ENCODE measurements around the gene LINGO4.

The LINGO4 gene

DNA sequence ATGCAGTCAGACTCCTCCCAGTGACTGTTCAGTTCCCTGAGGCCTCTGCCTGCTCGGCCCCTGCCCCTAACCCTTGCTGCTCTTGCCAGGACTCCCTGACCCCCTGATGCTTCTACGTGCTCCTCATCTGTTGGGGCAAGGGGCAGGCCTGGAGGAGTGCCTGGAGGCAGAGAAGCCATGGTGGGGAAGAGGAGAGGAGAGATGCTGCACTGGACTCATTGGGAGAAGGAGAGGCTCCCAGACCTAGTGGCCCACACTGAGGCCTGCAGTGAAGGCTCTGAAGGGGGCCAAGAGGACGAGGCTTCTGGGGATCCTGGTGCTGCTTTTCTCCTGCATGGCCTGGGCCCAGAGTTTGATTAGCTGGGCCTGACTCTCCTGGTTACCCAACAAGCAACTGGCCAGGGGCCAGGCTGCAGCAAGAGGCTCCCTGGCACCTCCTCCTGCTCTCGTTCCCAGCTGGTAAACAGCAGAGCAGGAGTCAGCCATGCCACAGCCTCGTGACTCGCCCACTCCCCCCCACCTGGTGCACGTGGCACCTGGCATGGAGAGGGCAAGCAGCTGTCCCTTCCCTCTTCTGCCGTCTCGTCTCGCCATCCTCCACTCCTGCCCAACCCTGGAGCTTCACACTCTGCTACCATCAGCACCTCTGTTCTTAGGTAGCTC is 27.2 kb upstream of the LINGO4 start:
- DNase-seq, result no peak

DNA sequence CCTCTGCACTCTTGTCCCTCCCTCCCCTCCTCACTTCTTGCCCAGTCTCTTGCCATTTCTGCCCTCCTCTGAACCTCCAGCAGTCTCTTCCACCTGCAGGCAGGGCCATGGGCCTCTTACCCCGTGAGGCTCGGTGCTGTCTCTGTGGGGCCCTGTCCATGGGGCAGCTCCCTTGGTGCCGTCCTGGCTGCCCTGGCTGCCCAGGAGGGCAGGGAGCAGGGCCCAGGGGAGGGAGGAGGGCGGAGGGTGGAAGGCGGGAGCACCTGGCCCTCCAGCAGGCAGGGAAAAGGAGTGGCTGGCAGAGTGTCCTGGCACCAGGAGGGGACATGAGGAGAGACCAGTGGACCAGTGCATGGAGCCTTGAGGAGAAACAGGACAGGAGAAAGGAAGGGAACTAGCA is 26.4 kb upstream of the LINGO4 start, which contains the start of gene RORC:
Gene RORC, minus strand, starts transcription at position 198 of the 400 bp plus-strand sequence. Its CDS starts 38 bp downstream, at position 160.
- no peak for DNase-seq

DNA sequence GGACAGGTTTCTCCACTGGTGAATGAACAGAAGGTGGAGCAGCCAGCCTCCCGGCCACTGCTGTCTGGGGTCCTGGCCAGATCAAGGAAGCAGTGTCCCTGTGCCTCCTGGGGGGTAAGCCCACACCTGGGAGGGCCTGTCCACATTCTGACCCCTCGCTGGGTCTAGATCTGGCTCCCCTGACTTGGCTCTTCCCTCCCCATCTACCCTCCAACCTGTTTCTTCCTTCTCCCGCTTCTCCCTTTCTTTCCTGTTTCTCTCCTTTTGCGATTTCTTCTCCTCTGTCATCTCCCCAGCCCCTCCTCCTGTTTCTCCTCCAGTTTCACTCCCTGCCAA is 26.0 kb upstream of the LINGO4 start:
- no peak for DNase-seq

DNA sequence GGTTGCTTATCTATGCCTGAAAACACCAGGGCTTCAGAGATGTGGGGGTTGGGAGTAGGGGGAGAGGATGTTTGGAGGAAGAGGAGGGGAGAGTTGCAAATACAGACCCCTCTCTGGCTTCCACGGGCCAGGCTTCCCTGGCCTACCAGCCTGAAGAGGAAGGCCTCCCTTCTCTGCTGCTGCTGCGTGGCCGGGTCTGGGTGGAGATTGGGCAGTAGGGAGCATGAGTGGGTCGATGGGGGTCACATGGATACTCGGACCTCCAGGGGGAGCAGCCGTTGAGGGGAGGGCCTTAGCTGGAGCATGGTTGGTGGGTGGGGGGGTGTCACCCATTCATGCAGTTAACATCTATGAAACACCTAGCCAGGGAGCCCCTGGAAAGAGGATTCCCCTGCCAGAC is 24.8 kb upstream of the LINGO4 start:
- no peak for DNase-seq

DNA sequence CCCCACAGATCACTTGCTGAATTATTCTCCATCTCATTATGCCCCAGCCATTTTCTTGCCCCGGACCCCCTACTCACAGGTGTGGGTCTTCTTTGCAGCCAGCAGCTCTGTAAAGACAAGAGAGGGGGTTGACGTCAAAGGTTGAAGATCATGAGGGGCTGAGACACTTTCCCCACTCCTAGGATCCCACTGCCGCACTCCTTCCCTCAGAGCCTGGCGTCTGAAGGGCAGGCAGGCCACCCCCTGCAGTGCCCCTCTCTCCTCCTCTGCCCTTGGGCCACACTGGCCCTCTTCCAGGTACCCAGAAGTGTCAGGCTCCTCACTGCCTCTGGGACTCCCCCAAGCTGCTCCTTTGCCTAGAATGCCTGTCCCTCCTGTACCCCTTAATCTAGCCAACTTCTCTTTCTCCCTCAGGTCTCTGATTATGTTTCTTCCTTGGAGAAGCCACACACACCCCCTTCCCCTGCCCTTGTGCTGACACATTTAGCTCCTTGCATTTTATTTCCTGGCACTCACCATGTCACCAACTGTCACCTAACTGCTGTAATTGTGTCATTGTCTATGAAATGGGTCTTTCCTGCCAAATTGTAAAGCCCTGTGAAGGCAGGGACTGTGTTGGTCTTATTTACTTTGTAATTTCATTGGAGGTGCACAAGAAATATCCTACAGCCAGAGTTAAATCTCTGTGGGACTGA is 24.3 kb upstream of the LINGO4 start:
- no peak for DNase-seq

DNA sequence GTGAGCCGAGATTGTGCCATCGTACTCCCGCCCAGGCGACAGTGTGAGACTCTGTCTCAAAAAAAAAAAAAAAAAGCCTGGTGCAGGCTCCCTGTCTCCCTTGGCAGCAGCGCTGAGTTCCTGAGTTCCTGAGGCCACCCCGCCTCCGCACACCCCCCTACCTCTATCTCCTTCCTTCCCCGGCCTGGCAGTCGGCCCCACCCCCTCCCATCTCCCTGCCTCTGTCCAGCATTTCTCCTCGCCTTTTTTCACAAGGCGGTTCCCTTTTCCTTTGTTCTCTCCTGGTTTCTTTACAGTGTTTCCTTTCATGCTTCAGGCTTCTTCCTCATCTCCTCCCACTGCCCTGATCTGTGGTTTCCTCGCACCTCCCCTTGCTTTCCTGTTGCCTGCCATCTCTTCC is 23.7 kb upstream of the LINGO4 start:
- no peak for DNase-seq

DNA sequence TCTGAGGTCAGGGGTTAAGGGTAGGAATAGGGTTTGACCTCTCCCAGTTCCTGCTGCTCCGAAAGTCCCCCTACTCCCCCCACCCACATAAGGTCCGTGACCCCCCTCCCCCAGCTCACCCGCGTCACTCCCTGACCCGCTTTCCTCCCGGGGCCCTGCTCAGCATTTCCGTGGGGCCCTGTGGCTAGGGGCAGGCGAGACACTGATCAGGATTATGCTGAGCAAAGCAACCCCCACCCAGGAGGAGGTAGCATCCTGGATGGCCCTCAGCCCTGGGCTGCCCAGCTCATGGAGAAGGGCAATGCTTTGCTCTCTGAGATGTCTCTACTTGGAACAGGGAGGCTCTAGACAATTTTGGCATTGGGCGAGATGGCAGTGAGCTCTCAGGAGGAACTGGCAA is 22.6 kb upstream of the LINGO4 start:
- peak; percentile 38 for DNase-seq

DNA sequence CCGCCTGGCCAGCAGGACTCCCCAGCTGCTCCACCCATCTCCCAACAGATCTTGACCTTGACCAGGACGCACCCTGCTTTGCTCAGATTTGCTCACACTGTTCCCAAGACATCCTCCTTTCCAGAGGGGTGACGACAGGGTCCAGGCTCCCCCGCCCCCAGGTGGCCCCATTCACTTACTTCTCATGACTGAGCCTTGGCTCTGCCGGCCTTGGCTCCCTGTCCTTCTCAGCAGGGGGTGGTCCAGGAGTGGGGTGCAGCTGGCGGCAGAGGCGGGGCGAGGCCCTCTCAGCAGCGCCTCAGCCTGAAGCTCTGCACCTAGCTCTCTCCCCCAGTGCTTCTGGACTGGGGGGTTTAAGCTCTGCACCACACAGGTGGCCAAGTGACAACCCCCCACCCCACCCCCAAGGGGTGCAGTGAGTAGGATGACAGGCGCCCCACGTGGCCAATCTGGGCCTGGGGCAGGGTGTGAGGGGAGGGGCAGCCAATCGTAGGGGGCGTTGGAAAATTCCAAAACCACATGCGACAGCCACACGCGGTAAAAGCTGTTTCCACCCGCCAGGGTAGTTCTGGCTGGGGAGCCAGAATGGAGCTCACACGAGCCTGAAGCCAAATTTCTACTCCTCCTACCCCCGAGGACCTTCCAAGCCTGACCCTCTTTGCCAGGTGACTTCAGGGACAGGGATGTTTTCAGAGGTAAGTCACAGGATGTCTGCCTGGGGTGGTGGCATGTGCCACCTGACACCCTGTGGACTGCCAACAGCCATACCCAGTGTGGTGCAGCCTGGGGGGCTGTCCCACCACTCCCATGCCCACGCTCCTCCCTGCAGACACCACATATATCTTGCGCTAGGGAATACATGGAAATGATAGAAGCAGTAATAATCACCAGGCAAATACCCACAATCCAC is 20.8 kb upstream of the LINGO4 start:
- peak; percentile 38 for DNase-seq

DNA sequence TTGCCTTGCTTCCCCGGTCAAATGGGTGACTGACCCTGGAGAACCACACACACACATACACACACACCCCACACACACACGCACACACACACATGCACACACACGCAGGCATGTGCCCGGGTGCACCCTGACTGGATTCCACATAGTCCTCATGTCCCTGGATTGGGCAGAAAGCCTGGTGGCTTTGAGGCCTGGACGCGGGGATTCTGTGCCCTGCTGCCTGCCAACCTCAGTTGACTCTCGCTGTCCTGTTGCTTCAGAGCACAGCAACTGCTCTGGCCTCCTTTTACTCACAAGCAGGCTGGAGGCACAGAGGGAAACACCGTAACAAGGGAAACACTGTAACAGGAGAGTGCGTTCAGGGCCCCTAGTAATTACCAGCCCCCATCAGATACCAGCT is 20.0 kb upstream of the LINGO4 start:
- DNase-seq, result no peak

DNA sequence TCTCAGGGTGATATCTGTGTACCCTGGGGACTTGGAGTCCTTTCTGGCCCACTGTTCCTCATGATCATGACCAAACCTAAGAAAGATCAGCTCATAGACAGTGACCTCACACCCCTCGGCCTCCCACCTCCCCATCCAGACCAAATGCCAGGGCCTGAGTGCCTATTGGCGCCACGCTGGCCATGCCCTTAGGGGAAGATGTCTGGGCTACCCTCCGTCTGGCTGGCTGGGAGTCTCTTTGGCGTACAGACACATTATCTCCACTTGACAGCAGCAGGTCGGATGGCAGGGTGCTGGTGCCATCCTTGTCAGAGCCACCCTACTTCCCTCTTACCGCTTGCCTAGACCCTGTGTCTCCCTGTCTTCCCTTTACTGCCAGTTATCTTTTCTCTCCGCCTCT is 18.0 kb upstream of the LINGO4 start:
- no peak for DNase-seq

DNA sequence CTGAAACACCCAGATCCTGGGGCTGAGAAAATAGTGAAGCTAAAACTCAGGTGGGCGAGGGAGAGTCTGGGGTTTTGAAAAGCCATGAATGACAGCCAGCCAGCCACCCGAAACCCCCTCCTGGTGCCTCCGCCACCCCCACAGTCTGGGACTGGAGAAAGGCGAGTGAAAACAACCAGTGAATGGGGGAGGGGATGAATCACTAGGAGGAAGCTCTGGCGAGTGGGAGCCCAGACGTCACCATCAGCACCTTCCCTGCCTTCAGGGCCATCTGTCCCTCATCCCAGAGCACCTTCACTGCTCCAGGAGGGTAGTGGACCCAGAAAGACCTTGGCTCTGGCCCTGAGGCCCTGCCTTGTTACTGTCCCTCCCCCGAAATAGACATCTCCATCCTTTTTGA is 17.2 kb upstream of the LINGO4 start:
- no peak for DNase-seq

DNA sequence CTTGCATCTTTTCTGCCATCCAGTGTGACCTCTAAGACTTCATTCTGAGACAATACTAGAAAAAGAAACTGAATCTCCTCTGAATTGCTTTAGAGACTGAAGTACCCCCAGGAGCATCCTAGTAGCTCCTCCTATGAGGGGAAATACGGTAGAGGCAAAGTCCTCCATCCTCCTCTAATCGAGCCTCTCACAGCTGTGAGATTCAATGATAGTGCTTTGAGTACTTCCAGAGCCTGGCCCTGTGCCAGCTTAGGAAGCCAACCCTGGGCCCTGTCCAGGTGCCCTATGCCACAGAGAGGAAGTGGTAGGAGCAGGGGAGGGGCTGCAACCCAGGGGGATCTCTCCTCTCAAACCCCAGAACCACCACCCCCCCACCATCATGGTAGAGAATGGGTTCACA is 15.7 kb upstream of the LINGO4 start:
- DNase-seq, result peak; percentile 39

DNA sequence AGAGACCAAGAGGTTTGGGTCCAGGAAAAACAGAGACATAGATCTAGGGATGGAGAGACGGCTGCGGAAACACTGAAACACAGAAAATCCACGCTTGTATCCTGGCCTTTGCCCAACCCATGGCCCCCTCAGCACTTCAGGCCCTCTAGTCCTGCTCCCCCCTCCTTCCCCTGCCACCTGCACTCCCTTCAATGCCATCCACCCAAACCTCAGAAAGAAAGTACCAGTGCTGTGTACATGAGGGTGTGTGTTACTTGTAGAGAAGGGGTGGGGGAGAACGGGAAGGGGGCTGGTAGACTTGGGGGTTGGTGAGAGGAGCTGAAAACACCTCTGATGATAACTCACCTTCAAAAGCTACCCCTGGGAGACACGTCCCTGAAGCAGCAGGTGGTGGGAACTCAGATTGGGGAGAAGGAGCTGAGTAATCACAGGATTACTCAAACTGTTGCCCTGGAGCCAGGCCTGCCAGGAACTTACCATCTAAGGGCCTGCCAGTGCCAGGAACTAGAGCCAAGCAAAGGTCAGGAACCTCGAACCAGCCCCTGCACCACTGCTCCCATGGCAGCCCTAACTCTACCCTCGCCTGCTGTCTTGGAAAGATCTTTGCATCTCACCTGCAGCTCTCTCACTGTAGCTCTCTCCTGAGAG is 14.9 kb upstream of the LINGO4 start:
- no peak for DNase-seq

DNA sequence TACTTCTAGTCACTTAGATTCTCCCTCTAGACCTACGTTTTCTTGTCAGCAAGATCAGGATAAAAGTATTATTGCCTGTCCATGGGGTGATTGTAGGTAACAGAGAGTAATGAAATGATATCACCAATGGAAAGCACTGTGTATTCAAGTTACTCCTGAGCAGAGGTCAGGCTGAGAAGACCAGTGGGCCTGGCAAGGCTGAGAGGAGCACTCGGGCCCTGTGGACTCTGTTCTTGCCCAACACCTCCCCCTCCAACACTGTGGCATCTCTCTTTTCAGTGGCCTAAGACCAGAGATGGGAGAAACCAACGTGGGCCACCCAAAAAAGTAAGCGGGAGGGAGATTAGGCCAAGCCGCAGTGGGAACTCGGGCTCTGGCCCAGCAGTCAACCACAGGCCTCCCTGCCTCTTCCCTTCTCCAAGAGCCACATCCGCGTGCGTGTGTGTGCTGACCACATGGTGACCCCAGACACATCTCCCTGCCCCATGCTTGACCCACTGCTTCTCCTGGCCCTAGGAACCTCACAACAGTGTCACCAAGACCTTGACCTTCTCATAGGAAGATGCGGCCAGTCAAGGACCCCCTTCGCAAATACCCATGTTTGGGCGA is 14.1 kb upstream of the LINGO4 start:
- DNase-seq, result no peak

DNA sequence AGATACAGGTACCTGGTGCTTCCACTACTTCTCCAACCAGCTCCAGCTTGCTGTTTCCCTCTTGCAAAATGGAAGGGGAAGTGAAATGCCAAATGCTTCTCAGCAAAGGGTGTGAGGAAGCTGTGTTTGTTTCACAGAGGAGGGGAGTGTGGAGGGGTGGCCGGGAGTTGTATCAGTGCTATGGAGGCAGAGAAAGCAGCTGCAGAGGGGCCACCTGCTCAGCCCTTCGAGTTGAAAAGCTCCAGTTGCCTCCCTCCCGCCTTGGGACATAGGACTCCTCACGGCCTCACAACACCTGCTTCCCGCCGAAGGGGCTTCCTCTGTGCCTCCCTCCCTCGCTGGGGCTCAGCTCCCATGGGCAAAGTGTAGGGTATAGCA is 12.1 kb upstream of the LINGO4 start:
- no peak for DNase-seq

DNA sequence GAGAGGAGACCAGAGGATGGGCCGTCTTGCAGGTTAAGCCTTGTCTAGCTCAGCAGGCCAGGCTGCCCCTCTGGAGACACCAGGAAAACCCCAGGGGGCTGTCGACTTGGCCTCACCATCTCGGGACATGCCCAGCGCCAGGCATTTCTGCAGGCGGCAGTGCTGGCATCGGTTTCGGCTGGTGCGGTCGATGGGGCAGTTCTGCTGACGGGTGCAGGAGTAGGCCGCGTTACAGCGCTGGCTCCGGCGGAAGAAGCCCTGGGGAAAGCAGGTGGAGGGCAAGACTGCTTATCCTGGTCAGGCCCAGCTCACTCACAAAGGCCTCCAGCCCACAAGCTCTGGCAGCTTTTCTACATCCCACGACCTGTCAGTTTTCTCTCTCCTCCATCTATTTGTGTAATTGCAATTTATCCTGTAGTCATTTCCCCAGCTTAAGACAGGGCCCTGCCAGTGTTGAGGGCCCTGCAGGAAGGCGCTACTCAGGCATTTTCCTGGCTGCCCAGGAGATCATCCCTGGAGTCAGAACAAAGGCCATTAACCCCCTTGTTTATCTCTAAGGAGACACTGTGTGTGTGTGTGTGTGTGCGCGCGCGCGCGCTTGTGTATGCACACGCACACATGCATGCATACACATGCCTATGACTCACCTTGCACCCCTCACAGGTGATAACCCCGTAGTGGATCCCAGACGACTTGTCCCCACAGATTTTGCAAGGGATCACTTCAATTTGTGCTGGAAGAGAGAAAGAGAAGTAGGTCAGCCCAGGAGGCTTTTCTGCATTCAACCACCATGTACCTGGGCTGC is 11.5 kb upstream of the LINGO4 start:
- DNase-seq, result no peak

DNA sequence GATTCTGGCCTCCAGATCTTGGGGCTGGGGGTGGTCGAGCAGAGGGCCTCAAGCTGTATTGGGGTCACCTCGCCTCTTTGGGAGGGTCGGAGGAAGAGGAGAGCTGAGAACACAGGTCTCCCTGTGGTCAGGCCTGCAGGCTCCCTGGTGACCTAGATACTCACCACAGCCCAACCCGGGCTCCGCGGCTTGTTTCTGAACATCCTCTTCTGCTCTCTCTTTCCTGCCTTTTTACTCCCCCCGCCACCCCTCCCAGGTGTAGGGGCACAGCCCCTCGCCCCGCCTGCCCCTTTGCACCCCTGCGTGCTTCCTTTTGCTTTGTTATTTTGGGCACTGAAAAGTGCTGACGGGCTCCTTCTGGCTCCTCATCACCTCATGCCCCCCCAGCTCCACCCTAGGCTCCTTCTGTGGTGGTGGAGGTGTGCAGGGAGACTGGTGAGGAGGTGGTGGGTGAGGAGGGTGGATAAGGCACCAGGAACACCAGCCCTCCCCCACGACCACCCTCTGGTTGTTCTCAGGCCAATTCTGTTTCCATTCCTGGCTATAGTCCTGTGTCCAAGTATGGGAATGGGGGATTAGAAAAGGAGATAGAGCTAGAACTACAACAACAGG is 10.6 kb upstream of the LINGO4 start:
- DNase-seq, result peak; percentile 69

DNA sequence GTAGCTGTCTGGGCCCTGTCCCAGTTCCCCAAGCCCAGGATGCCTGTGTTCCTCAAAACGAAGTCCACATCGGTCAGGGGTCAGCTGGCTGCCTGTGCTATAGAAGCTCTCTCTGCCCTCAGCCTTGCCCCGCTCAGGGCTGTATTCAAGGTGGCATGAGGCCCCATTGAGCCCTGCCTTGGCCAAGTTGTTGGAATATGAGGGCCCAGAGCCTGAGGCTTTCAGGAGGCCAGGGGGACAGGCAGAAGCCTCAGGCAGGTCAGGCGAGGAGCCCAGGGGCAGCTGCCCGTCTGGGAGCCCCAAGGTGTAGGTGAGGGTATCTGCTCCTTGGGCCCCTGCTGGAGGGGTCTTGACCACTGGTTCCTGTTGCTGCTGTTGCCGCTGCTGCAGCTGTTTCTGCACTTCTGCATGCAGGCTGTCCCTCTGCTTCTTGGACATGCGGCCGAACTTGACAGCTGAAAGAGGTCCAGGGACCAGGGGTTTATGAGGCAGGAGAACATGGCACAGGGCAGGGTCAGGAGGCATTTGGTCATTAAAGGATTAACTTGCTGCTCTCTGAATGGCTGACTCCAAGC is 9.8 kb upstream of the LINGO4 start:
- DNase-seq, result no peak

DNA sequence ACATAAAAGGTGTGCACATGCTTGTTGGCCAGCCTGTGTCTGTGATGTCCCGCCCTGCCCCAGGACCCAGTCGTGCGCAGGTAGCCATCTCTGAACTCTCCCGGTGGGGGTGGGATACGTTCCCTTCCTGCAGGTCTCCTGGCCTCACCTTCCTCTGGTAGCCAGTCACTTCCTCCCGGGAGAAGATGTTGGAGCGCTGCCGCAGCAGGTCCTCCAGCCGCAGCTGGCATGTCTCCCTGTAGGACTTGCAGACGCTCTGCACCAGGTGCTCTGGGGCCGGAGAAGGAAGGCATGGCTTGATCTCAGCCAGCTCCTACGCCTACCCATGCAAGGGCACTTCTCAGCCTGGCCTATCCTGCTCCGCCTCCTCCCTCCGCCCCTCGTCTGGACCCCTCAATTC is 9.2 kb upstream of the LINGO4 start:
- DNase-seq, result no peak

DNA sequence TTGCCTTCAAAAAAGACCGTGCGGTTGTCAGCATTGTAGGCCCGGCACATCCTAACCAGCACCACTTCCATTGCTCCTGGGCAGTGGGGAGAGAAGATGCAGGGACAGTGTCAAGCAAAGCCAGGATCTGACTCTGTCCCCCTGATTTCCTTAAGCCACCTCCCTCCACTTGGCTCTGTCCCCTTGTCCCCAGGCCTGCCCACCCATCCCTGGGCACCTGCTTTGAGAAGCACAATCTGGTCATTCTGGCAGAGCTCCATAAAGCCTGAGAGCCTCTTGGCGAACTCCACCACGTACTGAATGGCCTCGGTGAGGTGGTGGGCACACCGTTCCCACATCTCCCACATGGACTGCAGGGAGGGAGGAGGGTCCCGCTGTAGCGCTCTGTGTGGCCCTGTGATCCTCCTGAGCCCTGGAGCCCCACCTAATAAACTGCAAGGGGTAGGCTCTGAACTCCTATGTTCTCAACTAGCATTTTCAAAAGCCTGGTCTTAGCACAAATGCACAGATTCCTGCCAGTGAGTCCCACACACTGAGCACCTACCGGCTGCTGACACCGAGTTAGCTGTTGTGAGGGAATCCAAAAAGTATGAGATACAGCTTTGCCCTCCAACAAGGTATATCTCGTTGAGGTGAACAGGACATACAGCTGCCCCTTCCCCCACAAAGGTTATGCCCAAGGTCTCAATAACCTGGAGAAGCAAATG is 8.2 kb upstream of the LINGO4 start:
- DNase-seq, result no peak

DNA sequence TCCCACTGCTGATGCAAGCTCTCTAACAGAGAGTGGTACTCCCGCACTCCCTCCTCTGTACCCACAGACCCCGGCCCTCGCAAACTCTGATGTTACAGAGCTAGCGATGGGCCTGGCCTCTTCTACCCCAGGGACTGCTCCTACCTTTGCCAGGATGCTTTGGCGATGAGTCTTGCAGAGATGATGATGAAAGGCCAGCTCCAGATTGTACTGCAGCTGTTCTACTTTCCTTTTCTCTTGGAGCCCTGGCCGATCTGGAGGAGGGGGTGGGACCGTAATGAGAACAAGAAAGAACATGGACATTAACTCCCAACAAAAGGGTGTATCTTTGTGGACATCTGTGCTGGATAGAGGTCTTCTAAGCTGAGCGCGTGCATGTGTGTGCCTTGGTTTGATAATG is 6.0 kb upstream of the LINGO4 start:
- DNase-seq, result no peak
